Measurements from ENCODE around the gene STK17A. TPM values are rescaled to one million over a fixed set of nuclear protein-coding genes. Genes with fewer than 3 reads are reported as not detected.

Gene STK17A
- polyA plus RNA-seq, 3 donors = 2.8 to 14.1 (median 9.5) TPM

GRCh38 chr7:43585562-43585961 is 2.7 kb downstream of the STK17A start:
- Histone ChIP-seq H3K4me1 (ENCODE audit: control insufficient read depth in 1 of 2, insufficient read depth in 2 of 2, low read length in 2 of 2) (peaks cover 18 to 26% of the 10 kb centered on the region in 2 donors), H3K27ac (ENCODE audit: low read depth in 1 of 2, low read length in 2 of 2) (no peak overlapping the region), H2AFZ (ENCODE audit: insufficient read depth, low read depth, low read length, poor library complexity, severe bottlenecking) (no peak overlapping the region), H3K79me2 (ENCODE audit: insufficient read depth, low read length) (peaks cover 48% of the 10 kb centered on the region), H3K4me2 (replicated peaks; ENCODE audit: extremely low read depth, low read length, poor library complexity, severe bottlenecking) (no peak overlapping the region), H4K20me1 (ENCODE audit: insufficient read depth, low read length) (peaks cover 15% of the 10 kb centered on the region), H3K4me3 (replicated peaks in 1 of 3; ENCODE audit: low read depth in 2 of 3, low read length in 3 of 3) (no peak overlapping the region), H3K9ac (ENCODE audit: insufficient read depth, low read length, poor library complexity, severe bottlenecking) (no peak overlapping the region), H3K36me3 (replicated peaks in 1 of 2; ENCODE audit: control insufficient read depth in 1 of 2, insufficient read depth in 2 of 2, low read length in 2 of 2) (no peaks in the 10 kb centered on the region), H3K9me3 (replicated peaks in 1 of 2; ENCODE audit: control insufficient read depth in 1 of 2, insufficient read depth in 1 of 2, low read length in 2 of 2) (no peaks in the 10 kb centered on the region), H3K27me3 (ENCODE audit: control insufficient read depth in 2 of 2, insufficient read depth in 2 of 2, low read length in 2 of 2) (peaks cover 12 to 14% of the 10 kb centered on the region in 2 donors)
- no CpG with 5 or more reads among the region's 2 CpGs for WGBS (ENCODE audit: insufficient coverage)
- Mint-ChIP-seq H3K27me3 (ENCODE audit: low read depth in 3 of 3) (peaks cover 16 to 19% (median 17%) of the 10 kb centered on the region in 3 donors), H3K9me3 (no peaks in the 10 kb centered on the region), H3K4me3 (peak overlapping the region in 1 of 2 donors; percentile 32), H3K4me1 (peaks cover 25% of the 10 kb centered on the region), H3K36me3 (peaks cover 0 to 1% of the 10 kb centered on the region in 2 donors), H3K27ac (peak overlapping the region in 1 of 7 donors; percentile 55)
- TF ChIP-seq, protein P1, sequence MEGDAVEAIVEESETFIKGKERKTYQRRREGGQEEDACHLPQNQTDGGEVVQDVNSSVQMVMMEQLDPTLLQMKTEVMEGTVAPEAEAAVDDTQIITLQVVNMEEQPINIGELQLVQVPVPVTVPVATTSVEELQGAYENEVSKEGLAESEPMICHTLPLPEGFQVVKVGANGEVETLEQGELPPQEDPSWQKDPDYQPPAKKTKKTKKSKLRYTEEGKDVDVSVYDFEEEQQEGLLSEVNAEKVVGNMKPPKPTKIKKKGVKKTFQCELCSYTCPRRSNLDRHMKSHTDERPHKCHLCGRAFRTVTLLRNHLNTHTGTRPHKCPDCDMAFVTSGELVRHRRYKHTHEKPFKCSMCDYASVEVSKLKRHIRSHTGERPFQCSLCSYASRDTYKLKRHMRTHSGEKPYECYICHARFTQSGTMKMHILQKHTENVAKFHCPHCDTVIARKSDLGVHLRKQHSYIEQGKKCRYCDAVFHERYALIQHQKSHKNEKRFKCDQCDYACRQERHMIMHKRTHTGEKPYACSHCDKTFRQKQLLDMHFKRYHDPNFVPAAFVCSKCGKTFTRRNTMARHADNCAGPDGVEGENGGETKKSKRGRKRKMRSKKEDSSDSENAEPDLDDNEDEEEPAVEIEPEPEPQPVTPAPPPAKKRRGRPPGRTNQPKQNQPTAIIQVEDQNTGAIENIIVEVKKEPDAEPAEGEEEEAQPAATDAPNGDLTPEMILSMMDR (IDR thresholded peaks at IDR 0.05) = no peak
- intact Hi-C loops (cut with micrococcal nuclease) = loop anchor here in 1 of 2 donors (10.0 kb wide), 1 partner anchor 119 kb away; no protein-coding TSS in a partner anchor
- peak; percentile 23 to 51 (median 49) for DNase-seq

- no peak overlapping the region for H2AFZ ChIP-seq (ENCODE audit: insufficient read depth, low read depth, low read length, poor library complexity, severe bottlenecking)
- TF ChIP-seq, protein P1 (IDR thresholded peaks at IDR 0.05) = no peak
- H3K4me2 ChIP-seq (replicated peaks; ENCODE audit: extremely low read depth, low read length, poor library complexity, severe bottlenecking) = no peak overlapping the region
- peak overlapping the region in 1 of 7 donors; percentile 51 for H3K27ac Mint-ChIP-seq
- no peaks in the 10 kb centered on the region for H3K9me3 Mint-ChIP-seq
- no peaks in the 10 kb centered on the region for H3K36me3 ChIP-seq (replicated peaks in 1 of 2; ENCODE audit: control insufficient read depth in 1 of 2, insufficient read depth in 2 of 2, low read length in 2 of 2)
- intact Hi-C loops (cut with micrococcal nuclease) = loop anchor here in 1 of 2 donors (10.0 kb wide), 1 partner anchor 118 kb away; no protein-coding TSS in a partner anchor
- H3K9ac ChIP-seq (ENCODE audit: insufficient read depth, low read length, poor library complexity, severe bottlenecking) = no peak overlapping the region
- WGBS (ENCODE audit: insufficient coverage) = 83% methylated on average over 1 of the region's 4 CpGs
- peaks cover 0 to 1% of the 10 kb centered on the region in 2 donors for H3K36me3 Mint-ChIP-seq
- H3K27ac ChIP-seq (ENCODE audit: low read depth in 1 of 2, low read length in 2 of 2) = no peak overlapping the region
- no peak overlapping the region for H3K4me3 ChIP-seq (replicated peaks in 1 of 3; ENCODE audit: low read depth in 2 of 3, low read length in 3 of 3)
- peaks cover 7 to 8% of the 10 kb centered on the region in 2 donors for H3K27me3 ChIP-seq (ENCODE audit: control insufficient read depth in 2 of 2, insufficient read depth in 2 of 2, low read length in 2 of 2)
- H3K4me3 Mint-ChIP-seq = no peak overlapping the region
- peaks cover 21% of the 10 kb centered on the region for H4K20me1 ChIP-seq (ENCODE audit: insufficient read depth, low read length)
- DNase-seq = no peak
- peaks cover 30% of the 10 kb centered on the region for H3K4me1 Mint-ChIP-seq
- H3K27me3 Mint-ChIP-seq (ENCODE audit: low read depth in 3 of 3) = peaks cover 8 to 12% (median 10%) of the 10 kb centered on the region in 3 donors
- H3K79me2 ChIP-seq (ENCODE audit: insufficient read depth, low read length) = peaks cover 48% of the 10 kb centered on the region
- H3K9me3 ChIP-seq (replicated peaks in 1 of 2; ENCODE audit: control insufficient read depth in 1 of 2, insufficient read depth in 1 of 2, low read length in 2 of 2) = no peaks in the 10 kb centered on the region
- peaks cover 18 to 26% of the 10 kb centered on the region in 2 donors for H3K4me1 ChIP-seq (ENCODE audit: control insufficient read depth in 1 of 2, insufficient read depth in 2 of 2, low read length in 2 of 2)
These were observed 3.5 kb downstream of the STK17A start for GRCh38 chr7:43586251-43586900.

Measured in CD14-positive monocyte (primary cell).